ENCODE results near the gene PNPLA7. TPM values are rescaled to one million over a fixed set of nuclear protein-coding genes. Genes with fewer than 3 reads are reported as not detected.
A peak's percentile ranks its signal among the peaks of the same experiment; 100 is the strongest.

PNPLA7 gene
- total and polyA plus RNA-seq, 2 donors (not counting 1 experiment from before 2014, with no cell fraction given): 18.7 to 29.9 TPM

- Histone ChIP-seq H3K9ac (ENCODE audit: low read length) (peak overlapping the region; percentile 59), H3K36me3 (replicated peaks in 1 of 2; ENCODE audit: control extremely low read depth in 1 of 2, control insufficient read depth in 1 of 2, extremely low read depth in 1 of 2, insufficient read depth in 2 of 2, low read length in 1 of 2) (peaks cover 0 to 14% of the 10 kb centered on the region in 2 experiments), H3K9me3 (ENCODE audit: control extremely low read depth in 1 of 3, control insufficient read depth in 2 of 3, insufficient read depth in 1 of 3, low read length in 2 of 3) (peaks cover 0 to 7% (median 0%) of the 10 kb centered on the region in 3 donors), H3K79me2 (ENCODE audit: control insufficient read depth, insufficient read depth, low read length) (peaks cover 8% of the 10 kb centered on the region), H3K27ac (ENCODE audit: low read length in 2 of 2) (peak overlapping the region; percentile 55 to 73), H3K4me1 (ENCODE audit: control insufficient read depth in 2 of 2, insufficient read depth in 2 of 2, low read length in 2 of 2) (peaks cover 25 to 34% of the 10 kb centered on the region in 2 donors), H3K27me3 (replicated peaks in 1 of 4; ENCODE audit: control extremely low read depth in 1 of 4, control insufficient read depth in 3 of 4, insufficient read depth in 4 of 4, low read length in 3 of 4) (no peaks in the 10 kb centered on the region), H2AFZ (ENCODE audit: insufficient read depth, low read depth, low read length, poor library complexity, severe bottlenecking) (peak overlapping the region; percentile 79), H3K4me2 (replicated peaks; ENCODE audit: low read depth, low read length, poor library complexity, severe bottlenecking) (peak overlapping the region; percentile 85), H4K20me1 (ENCODE audit: control insufficient read depth, insufficient read depth, low read length, poor library complexity, severe bottlenecking) (peaks cover 15% of the 10 kb centered on the region), H3K4me3 (ENCODE audit: control extremely low read depth in 1 of 5, extremely low read depth in 1 of 5, insufficient read depth in 1 of 5, low read depth in 2 of 5, low read length in 4 of 5) (peak overlapping the region; percentile 4 to 65 (median 60))
- TF ChIP-seq CTCF (IDR thresholded peaks at IDR 0.05) (no peak), EZH2 (IDR thresholded peaks at IDR 0.05; ENCODE audit: borderline replicate concordance, insufficient read depth, low read depth, low read length, poor library complexity, severe bottlenecking) (no peak)
- ChIA-PET CTCF (interaction anchor here (1.1 to 1.2 kb wide), 3 partner anchors 17 to 143 kb away, joined by 3 to 7 read pairs (median 3); partner anchors contain the start of gene EHMT1), POLR2A (interaction anchor here (0.9 to 1.1 kb wide), 2 partner anchors 13 to 129 kb away, joined by 3 to 5 read pairs; partner anchors contain the start of genes EXD3 and NOXA1)
- H3K27me3 Mint-ChIP-seq: no peaks in the 10 kb centered on the region
- DNase-seq (no peak), ATAC-seq (ENCODE audit: low read depth) (no peak)
- WGBS (ENCODE audit: insufficient coverage): 13% methylated on average over 57 of the region's 58 CpGs
- H3K9me3 Mint-ChIP-seq (ENCODE audit: insufficient read depth): no peaks in the 10 kb centered on the region
- peaks cover 26% of the 10 kb centered on the region for H3K4me1 Mint-ChIP-seq
- H3K4me3 Mint-ChIP-seq: peak overlapping the region; percentile 77
- H3K27ac Mint-ChIP-seq: peak overlapping the region; percentile 83
- intact Hi-C loops (cut with micrococcal nuclease): no loop called here
Observed at GRCh38 chr9:137552022-137552768, 2.0 kb upstream of the PNPLA7 start.

Measured in B cell (primary cell).